ENCODE results near the gene GLIPR1.
"Not testable (repeated sequence)": the region's sequence is repeated elsewhere in the genome, so short reads cannot be mapped to it uniquely, and the experiment has no call there.

- TF ChIP-seq CTCF, POLR2A (IDR thresholded peaks at IDR 0.05): not testable (repeated sequence)
Observed at GRCh38 chr12:75521224-75521623, 40.7 kb downstream of the GLIPR1 start.
